Urinary bladder (tissue), 2 donors: ENCODE results near the gene CPLANE2. TPM values are rescaled to one million over a fixed set of nuclear protein-coding genes. Genes with fewer than 3 reads are reported as not detected.

ENCODE experiments used
- polyA plus RNA-seq: library from polyadenylated mRNA; stranded (reverse); fragments of 200-250 nt; gene quantifications from one replicate; pipeline ENCODE4 v1.2.3, GENCODE V29; 2013
- small RNA-seq: library from RNA; depleted of rRNA; stranded (forward); fragments of <200 nt; gene quantifications from one replicate; pipeline ENCODE3, GENCODE V24; 2014
- total RNA-seq: library from RNA; depleted of rRNA; stranded (reverse); fragments of >200 nt; gene quantifications from one replicate; pipeline ENCODE4 v1.2.3, GENCODE V29; 2014
- donor health status: healthy.

Gene CPLANE2
- total and polyA plus RNA-seq, 2 donors: 3.2 to 8.5 TPM

Small RNA genes within 50 kb of the gene (small RNA-seq; reads per million reads assigned to genes)
- gene MT1XP1: not detected

Other genes with a start within 250 kb of the CPLANE2 start
- not detected for gene SRARP, start 232.9 kb downstream of the CPLANE2 start, total RNA-seq
- 0.03 TPM for gene SRARP, start 232.9 kb downstream of the CPLANE2 start, polyA plus RNA-seq
- gene HSPB7, start 219.1 kb downstream of the CPLANE2 start, total RNA-seq: 13.0 TPM
- gene HSPB7, start 219.1 kb downstream of the CPLANE2 start, polyA plus RNA-seq: 144 TPM
- gene CLCNKA, start 215.1 kb downstream of the CPLANE2 start, total RNA-seq: not detected
- 0.09 TPM for gene CLCNKA, start 215.1 kb downstream of the CPLANE2 start, polyA plus RNA-seq
- 0.95 TPM for gene CLCNKB, start 193.4 kb downstream of the CPLANE2 start, total RNA-seq
- gene CLCNKB, start 193.4 kb downstream of the CPLANE2 start, polyA plus RNA-seq: 0.10 TPM
- gene FAM131C, start 163.5 kb downstream of the CPLANE2 start, total RNA-seq: not detected
- 0.30 TPM for gene FAM131C, start 163.5 kb downstream of the CPLANE2 start, polyA plus RNA-seq
- gene EPHA2, start 81.1 kb downstream of the CPLANE2 start, total RNA-seq: 11.3 TPM
- gene EPHA2, start 81.1 kb downstream of the CPLANE2 start, polyA plus RNA-seq: 16.2 TPM
- 6.9 TPM for gene ARHGEF19, start 24.5 kb downstream of the CPLANE2 start, total RNA-seq
- 15.2 TPM for gene ARHGEF19, start 24.5 kb downstream of the CPLANE2 start, polyA plus RNA-seq
- gene FBXO42, start 115.3 kb upstream of the CPLANE2 start, total RNA-seq: 25.7 TPM
- 28.2 TPM for gene FBXO42, start 115.3 kb upstream of the CPLANE2 start, polyA plus RNA-seq
- gene SZRD1, start 130.1 kb upstream of the CPLANE2 start, total RNA-seq: 17.8 TPM
- 115 TPM for gene SZRD1, start 130.1 kb upstream of the CPLANE2 start, polyA plus RNA-seq
- gene SPATA21, start 200.2 kb upstream of the CPLANE2 start, total RNA-seq: not detected
- 0.29 TPM for gene SPATA21, start 200.2 kb upstream of the CPLANE2 start, polyA plus RNA-seq
- 46.0 TPM for gene NECAP2, start 203.5 kb upstream of the CPLANE2 start, total RNA-seq
- 36.6 TPM for gene NECAP2, start 203.5 kb upstream of the CPLANE2 start, polyA plus RNA-seq